Effector memory CD4-positive, alpha-beta T cell (primary cell): ENCODE data around the gene PAX7.

Experiments
- DNase-seq, 3 donors: peaks; one replicate each; pipeline ENCODE4 v3.0.0-alpha.2; 2020
- H3K27ac ChIP-seq: 2 replicates; pipeline ENCODE4 v1.7.0; 2013; ENCODE audit warnings: mild to moderate bottlenecking, low read length, moderate library complexity; ENCODE audit not compliant: insufficient read depth, poor library complexity, severe bottlenecking
- H3K27me3 ChIP-seq: replicated peaks from 2 replicates; pipeline ENCODE4 v1.7.0; 2013; ENCODE audit warnings: mild to moderate bottlenecking, low read length; ENCODE audit not compliant: insufficient read depth, control insufficient read depth, poor library complexity, severe bottlenecking
- H3K36me3 ChIP-seq: 2 replicates; pipeline ENCODE4 v1.7.0; 2013; ENCODE audit warnings: mild to moderate bottlenecking, low read length, moderate library complexity; ENCODE audit not compliant: control insufficient read depth, insufficient read depth
- H3K4me1 ChIP-seq: 2 replicates; pipeline ENCODE4 v1.7.0; 2013; ENCODE audit warnings: low read length, mild to moderate bottlenecking; ENCODE audit not compliant: control insufficient read depth, insufficient read depth, poor library complexity, severe bottlenecking
- H3K4me3 ChIP-seq: 2 replicates; pipeline ENCODE4 v1.7.0; 2013; ENCODE audit warnings: low read length, low read depth, mild to moderate bottlenecking; ENCODE audit not compliant: insufficient read depth, poor library complexity, severe bottlenecking
- H3K9me3 ChIP-seq: 2 replicates; pipeline ENCODE4 v1.7.0; 2013; ENCODE audit warnings: mild to moderate bottlenecking, low read length, moderate library complexity; ENCODE audit not compliant: control insufficient read depth

PAX7 gene

GRCh38 chr1:18641005-18641941, 10.6 kb downstream of the PAX7 start:
- peaks cover 10% of the 10 kb centered on the region for H3K4me1 ChIP-seq
- H3K4me3 ChIP-seq: no peak overlapping the region
- H3K27me3 ChIP-seq: peaks cover 83% of the 10 kb centered on the region

GRCh38 chr1:18642278-18643095, 11.8 kb downstream of the PAX7 start:
- DNase-seq: no peak
- H3K4me1 ChIP-seq: peaks cover 12% of the 10 kb centered on the region
- peaks cover 80% of the 10 kb centered on the region for H3K27me3 ChIP-seq

More at GRCh38 chr1:18641005-18641941, 10.6 kb downstream of the PAX7 start:
- Histone ChIP-seq H3K9me3 (no peaks in the 10 kb centered on the region), H3K27ac (no peak overlapping the region), H3K36me3 (no peaks in the 10 kb centered on the region)
- no peak for DNase-seq

DNA sequence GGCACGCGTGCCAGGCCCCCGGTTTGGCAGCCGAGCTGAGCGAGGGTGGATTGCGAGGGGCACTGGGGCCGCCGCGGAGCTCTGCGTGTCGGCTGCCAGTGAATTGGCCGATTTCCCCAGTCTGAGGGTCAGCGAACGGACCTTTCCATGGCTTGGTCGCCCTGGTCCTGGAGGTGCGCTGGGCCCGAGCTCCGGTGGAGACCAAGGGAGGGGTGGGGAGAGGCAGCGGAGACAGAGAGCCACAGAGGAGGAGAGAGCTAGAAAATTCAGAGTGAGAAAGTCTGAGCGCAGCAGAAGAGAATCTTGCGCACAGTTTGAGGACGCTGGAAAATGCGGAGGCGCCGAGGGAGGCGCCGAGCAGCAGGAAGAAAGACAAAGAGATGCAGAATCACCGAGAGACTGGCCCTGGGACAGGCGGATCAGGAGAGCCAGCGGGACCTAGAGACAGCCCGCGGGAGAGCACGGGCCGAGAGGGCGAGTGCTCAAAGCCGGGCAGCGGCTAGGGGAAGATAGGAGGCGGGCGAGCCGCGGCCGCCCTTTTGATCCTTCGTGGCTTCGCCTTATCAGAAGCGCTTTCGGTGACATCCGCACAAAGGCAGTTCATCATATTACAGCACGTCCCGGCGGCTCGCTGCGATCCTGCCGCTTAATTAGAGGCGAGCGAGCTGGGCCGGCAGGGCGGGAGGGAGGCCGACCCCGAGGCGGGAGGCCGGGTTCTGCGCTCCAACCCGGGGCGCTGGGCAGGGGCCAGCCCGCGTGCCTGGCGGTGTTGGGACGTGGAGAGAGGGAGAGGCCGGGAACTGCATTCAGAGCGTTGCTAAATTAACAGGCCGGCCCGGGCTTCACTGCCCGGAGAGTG, 12.7 kb downstream of the PAX7 start:
- Histone ChIP-seq H3K4me3 (no peak overlapping the region), H3K27ac (no peak overlapping the region), H3K27me3 (peaks cover 72% of the 10 kb centered on the region), H3K9me3 (no peaks in the 10 kb centered on the region), H3K4me1 (peaks cover 12% of the 10 kb centered on the region), H3K36me3 (no peaks in the 10 kb centered on the region)
- DNase-seq: no peak

More at GRCh38 chr1:18642278-18643095, 11.8 kb downstream of the PAX7 start:
- Histone ChIP-seq H3K4me3 (no peak overlapping the region), H3K36me3 (no peaks in the 10 kb centered on the region), H3K27ac (no peak overlapping the region), H3K9me3 (no peaks in the 10 kb centered on the region)

GRCh38 chr1:18644013-18644399, 13.4 kb downstream of the PAX7 start:
- Histone ChIP-seq H3K4me3 (no peak overlapping the region), H3K9me3 (no peaks in the 10 kb centered on the region), H3K27me3 (peaks cover 66% of the 10 kb centered on the region), H3K36me3 (no peaks in the 10 kb centered on the region), H3K27ac (no peak overlapping the region), H3K4me1 (peaks cover 12% of the 10 kb centered on the region)
- DNase-seq: no peak

GRCh38 chr1:18644446-18644845, 13.8 kb downstream of the PAX7 start:
- peaks cover 65% of the 10 kb centered on the region for H3K27me3 ChIP-seq
- no peak overlapping the region for H3K4me3 ChIP-seq
- H3K4me1 ChIP-seq: peaks cover 12% of the 10 kb centered on the region
- no peaks in the 10 kb centered on the region for H3K9me3 ChIP-seq
- H3K36me3 ChIP-seq: no peaks in the 10 kb centered on the region
- DNase-seq: no peak
- no peak overlapping the region for H3K27ac ChIP-seq

GRCh38 chr1:18644973-18645746, 14.5 kb downstream of the PAX7 start:
- H3K36me3 ChIP-seq: no peaks in the 10 kb centered on the region
- no peak for DNase-seq
- H3K27ac ChIP-seq: no peak overlapping the region
- H3K4me1 ChIP-seq: peaks cover 11% of the 10 kb centered on the region
- no peaks in the 10 kb centered on the region for H3K9me3 ChIP-seq
- H3K27me3 ChIP-seq: peaks cover 60% of the 10 kb centered on the region
- H3K4me3 ChIP-seq: no peak overlapping the region

DNA sequence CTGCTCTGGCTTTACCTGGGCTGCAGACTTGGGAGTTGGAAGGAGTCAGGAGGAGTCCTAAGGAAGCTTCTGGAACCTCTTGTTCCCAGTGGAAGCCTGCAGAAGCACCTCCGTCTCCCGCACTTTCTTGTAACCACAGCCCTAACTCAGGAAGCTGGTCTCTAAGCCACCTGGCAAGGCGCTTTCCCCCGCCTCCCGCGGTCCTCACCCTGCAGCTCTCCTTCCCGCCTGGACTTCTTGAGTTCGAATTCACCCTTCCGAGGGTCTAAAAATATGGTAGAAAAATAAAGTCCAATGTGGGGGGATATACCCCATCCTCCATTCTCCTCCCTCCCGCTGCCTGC, 15.1 kb downstream of the PAX7 start:
- peaks cover 8% of the 10 kb centered on the region for H3K4me1 ChIP-seq
- no peak for DNase-seq
- H3K27me3 ChIP-seq: peaks cover 54% of the 10 kb centered on the region
- H3K27ac ChIP-seq: no peak overlapping the region
- no peaks in the 10 kb centered on the region for H3K9me3 ChIP-seq
- H3K36me3 ChIP-seq: no peaks in the 10 kb centered on the region
- H3K4me3 ChIP-seq: no peak overlapping the region

DNA sequence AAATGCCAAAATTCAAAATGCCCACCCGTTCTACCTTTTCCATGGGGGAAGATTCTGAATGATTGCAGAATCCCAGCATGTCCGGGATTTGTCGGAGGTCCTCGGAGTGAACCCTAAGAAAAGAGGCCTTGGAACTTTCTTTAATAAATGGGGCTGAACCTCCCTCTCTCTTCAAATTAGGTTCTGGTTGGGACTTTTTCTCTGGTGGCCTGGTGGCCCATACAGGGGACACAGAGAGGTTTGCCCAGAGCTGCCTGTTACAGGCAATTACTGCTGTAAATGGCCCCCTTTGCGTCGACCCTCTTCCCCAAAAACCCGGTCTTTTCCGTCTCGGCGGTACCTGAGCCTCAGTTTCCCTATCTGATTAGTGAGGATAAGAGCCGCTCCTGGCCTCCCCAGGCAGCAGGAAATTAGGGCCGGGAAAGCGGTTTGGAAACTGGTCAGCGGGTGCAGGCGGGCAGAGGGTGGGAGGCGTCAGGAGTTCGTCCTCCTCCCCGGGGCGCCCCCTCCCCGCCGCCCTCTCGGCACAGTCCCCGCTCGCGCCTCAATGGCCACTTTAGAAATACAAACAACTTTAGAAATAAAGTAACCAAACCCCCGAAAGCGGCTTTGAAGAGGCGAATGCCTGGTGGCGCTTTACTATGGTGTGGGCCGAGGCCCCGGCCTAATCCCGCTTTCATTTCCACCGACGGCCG, 15.6 kb downstream of the PAX7 start:
- H3K4me1 ChIP-seq: peaks cover 8% of the 10 kb centered on the region
- peaks cover 53% of the 10 kb centered on the region for H3K27me3 ChIP-seq
- DNase-seq: no peak
- no peak overlapping the region for H3K4me3 ChIP-seq
- H3K9me3 ChIP-seq: no peaks in the 10 kb centered on the region
- H3K27ac ChIP-seq: no peak overlapping the region
- no peaks in the 10 kb centered on the region for H3K36me3 ChIP-seq
